ENCODE results near the gene HACD2.

The HACD2 gene

DNA sequence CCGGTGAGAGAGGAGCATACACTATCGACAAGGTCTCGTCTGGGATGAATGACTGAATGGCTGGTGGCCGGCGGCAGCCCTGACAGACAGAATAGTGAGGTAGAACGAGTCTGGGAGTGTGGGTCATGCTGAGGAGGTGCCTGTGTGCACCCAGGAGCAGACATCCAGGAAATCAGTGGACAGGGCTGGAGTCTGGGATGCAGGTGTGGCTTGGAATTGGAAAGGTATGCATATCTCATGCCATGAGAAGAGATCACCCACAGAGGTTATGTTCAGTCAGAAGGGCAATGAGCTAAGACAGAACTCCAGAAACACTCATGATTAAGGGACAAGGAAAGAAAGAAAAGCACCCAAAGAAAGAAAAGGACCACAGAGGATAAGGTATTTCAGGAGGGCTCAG lies 20.8 kb downstream of the HACD2 start:
- no peak for DNase-seq

DNA sequence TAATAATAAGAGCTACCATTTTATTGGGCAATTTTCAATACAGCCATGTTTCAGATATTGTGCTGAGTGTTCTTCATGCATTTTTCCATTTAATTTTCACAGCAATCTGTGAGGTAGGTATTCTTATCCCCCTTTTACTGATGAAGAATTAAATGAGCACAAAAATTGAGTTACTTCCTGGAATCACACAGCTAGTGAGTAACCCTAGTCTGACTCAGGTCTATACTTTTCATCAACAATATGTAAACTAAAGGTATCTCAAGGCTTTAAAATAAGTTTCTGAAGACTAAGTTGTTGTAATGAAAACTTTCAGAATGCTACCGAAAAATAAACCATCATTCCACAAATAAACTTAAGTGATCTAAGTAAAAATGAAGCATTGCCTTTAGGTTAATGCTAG lies 22.3 kb downstream of the HACD2 start:
- DNase-seq: no peak

DNA sequence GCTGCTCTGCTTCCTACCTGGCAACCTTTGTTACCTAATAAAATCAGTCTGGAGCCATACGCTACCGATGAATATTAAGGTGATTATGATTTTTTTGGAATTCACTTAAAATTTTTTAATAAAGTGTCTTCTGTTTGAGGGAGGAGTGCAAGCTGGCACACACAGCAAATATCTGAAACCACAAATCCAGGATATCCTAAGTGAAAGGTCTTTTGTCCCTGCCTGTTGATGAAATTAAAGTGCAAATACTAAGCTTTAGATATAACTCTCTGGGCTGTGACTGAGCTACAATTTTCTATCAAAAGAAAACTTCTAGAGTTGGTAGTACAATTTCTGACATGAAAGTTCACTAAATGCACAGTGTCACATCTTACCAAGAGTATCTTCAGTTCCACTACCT lies 23.7 kb downstream of the HACD2 start:
- no peak for DNase-seq

DNA sequence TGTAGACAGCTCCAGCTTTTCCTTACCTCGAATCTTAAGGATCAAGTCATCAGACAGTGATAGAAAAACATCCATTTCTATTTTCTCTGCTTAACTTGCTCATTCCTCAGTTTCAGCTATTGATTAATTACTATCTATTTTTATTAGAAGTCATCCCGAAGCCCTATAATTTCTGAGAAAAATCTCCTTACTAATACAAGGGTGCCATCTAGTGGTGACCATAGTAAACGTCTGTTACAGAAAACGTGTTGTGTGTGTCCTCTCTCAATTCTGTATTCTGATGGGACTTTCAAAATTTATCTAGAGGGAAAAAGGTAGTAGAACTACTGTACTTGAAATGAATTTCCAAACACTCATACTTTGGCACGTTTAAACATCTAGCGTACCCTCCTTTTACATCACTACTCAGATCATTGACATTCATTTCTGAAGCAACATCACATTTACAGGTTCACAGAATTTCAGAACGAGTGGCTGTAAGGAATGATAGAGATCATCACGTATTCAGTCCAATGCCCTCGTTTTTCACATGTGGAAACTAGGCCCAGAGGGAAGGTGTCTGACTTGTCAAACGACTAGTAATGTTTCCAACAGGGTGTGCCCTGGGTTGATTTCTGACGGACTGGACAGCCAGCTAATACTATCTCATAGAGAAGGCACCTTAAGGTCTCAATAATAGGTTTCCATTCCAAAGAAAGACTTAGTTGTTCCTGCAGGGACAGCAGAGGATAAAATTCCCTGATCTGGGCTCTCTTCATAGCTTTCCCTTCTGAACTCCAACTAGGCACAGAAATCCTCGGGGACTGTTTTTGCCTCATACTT lies 25.6 kb downstream of the HACD2 start:
- DNase-seq: peak; percentile 73

DNA sequence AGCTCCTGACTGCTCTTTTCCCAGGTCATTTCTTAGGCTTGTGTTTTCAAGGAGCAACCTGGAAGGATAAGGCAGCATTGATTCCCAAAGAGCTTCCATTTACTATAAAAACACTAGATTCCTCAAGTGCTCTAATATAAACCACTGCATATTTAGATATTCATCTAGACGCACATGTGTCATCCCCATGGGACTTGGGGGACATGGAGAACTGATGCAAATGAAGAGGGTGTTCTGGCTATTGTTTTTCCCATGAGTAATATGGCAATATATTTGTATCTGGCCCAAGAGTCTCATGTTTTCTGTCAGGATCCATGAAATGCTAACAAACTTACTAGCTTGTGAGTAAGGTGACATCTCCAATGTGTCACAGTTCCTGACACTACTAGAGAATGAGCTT lies 31.3 kb downstream of the HACD2 start:
- no peak for DNase-seq

DNA sequence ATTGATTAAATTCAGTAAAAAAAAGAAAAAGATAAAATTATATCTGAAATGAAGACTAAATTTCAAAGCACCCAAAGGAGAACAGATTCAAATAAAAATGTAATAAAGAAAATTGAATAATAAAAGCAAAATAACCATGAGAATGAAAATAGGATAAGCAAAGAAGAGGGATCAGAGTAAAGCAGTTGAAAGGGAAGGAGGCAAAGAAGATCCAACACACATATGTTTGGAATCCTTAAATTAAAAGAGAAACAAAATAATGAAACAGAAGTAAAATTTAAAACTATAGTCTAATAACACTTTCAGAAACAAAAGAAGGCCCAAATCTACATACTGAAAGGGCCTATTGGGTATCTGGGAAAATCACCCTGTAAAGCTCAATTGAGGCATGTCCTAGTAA lies 32.1 kb downstream of the HACD2 start:
- DNase-seq: no peak

DNA sequence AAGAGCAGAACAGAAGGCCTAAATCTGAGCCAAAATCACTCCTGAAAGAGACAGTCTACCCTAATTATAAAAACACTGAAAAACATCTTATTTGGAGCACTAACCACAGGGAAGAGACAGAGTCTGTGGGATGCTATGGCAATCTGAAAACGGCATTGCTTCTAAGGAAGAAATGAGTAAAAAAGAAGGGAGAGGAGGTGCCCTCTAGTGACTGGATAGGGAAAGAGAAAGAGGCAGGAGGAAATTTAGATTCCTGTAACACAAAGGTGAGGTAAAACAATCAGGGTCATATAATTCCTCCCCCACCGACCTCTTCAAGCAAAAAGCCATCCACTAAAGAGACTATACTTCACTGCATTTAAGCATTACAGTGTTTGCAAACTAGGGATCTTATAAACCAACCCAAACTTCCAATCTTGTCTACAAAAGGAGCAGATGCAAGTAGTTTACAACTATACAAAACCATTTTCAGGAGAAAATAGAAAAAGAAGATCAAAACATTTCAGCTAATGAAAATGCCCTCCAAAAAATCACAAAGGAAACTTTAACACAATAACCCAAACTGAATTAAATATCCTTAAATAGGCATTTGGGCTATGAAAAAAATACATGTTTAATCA lies 32.6 kb downstream of the HACD2 start:
- DNase-seq: peak; percentile 12

DNA sequence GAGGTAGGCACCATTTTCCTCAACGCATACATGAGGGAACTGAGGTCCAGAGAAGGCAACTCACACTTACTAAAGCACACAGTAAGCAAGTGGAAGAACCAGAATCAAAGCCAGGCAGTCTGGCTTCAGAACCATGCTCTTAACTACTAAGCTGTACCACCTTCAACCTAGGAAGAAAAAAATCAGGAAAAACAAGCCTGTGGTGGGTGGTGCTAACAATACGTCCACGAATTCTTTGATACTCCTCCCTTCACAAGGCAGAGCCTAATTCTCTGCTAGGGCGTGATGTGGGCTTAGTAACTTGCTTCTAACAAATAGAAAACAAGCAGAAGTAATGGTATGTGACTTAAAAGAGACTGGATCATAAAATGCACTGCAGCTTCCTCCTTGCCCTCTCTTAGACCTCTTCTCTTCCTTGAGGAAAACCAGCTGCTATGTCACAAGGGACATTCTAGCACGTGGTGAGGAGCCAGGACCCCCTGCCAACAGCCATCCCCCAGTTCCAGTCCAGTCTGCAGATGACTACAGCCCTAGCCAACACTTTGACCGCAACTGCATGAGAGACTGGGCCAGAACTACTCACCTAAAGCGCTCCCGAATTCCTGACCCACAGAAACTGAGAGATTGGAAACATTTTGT lies 36.9 kb downstream of the HACD2 start:
- DNase-seq: no peak

DNA sequence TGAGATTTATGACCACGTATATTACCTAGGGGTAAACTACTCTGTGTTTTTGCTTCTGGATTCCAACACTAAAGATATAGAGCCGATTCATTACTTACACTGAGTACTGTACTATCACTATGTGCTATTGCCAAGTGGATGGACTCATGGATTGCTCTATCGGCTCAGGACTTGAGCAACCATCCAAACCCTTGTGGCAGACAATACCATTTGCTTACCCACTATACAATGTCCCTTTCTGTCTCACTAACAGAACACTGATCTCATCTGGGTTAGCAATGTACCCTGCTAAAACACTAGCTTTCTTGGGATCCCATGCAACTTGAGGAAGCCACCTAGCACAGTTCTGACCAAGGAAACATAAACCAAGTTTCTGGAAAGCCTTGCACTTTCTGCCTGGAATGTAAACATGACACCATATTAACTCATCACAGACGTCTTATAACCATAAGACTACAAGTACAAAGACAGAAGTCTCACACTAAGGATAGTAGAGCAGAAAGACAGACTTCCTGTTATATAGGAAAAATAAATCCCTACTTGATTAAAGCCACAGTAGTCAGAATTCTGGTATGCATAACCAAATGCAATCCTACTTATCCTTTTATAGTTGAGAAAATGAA lies 38.6 kb downstream of the HACD2 start:
- no peak for DNase-seq

DNA sequence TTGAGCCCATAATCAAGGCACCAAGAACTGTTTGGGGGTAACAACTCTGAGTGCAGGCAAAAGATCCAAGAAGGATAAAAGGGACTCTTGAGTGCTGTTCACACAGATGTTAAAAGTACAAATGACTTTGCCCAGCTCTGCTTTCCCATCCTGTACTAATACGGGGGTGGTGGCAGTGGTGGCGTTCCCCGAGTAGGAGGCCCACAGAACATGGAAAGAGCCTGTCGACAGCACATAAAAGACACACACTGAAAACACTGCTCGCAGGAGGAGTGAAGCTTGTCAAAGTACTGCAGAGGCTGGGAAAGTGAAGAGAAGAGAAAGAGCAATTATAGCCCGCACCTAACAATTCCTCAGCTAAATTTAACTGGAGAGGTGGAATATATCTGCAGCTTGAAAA lies 40.9 kb downstream of the HACD2 start:
- DNase-seq: no peak

DNA sequence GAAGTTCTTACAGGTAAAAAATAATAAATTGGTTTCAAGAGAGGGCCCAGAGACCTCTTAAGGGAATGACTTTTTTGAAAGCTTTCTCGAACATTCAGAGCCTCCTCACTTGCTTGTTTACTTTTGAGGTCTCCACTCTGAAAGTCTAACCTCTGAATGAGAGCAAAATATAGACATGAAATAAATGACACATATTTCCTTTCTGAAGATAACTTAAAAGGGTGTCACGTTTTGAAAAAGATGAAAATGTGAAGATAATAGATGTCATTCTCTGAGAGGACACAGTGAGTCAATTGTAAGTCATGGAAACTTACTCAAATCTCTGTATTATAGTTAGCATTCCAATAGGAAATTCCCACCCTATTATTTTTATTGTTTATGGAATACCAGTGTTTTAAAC lies 44.6 kb downstream of the HACD2 start:
- DNase-seq: no peak

DNA sequence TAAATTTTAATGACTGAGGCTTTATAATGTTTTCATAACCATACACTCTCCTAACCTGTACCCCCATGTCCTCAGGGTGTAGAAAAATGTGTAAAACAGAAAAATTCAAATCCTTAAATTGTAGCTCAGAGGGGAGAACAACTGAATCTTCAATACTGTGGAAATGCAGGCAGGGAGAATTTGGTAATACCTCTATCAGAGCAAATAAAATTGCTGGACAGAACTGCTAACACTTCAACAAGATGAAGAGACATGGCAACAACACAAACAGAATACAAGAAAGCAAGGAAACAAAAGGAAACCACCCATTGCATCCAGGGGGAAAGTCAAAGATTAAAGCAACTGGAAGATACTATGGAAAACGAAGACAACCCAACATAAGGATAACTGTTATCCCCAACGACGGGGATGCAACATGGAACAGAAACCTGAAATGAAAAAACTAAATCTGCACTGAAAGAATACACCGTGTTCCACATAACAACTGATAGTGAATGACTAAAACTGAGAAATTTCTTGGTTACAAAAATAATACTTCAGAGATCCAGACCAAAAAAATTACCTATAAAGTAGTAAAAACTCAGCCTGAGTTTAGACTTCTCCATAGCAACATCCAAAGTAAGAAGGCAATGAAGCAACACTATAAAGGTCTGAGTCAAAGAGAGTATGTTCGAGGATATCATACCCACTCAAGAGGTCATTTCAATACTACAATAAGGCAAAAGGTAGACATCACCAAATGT lies 48.5 kb downstream of the HACD2 start:
- DNase-seq: no peak

DNA sequence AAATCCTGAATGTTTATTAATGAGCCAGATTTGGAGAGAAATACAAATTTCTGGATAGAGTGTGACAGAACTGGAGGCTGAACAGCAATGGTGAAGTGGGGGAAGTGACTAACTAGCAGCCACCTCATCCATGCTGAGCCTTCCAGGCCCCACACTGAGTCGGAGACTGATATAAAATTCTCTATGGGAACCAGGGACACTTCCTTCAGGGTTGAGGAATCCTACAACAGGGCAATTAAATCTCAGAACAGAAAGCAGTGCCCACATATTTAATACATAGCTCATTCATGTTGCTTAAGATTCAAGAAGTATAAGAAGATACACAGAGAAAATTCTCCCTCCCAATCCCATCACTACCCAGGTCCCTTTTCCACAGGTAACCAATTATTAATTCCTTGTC lies 49.3 kb downstream of the HACD2 start:
- no peak for DNase-seq

DNA sequence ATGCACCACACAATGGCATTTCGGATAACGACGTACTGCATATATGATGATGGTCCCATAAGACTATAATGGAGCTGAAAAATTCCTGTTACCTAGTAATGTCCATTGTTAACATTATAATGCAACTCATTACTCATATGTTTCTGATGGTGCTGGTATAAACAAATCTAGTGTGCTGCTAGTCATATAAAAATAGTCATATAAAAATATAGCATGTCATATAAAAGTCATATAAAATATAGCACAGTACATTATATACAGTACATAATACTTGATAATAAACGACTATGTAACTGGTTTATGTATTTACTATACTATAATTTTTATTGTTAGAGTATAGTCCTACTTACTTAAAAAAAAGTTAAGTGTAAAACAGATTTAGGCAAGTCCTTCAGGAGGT lies 50.6 kb downstream of the HACD2 start:
- DNase-seq: no peak

DNA sequence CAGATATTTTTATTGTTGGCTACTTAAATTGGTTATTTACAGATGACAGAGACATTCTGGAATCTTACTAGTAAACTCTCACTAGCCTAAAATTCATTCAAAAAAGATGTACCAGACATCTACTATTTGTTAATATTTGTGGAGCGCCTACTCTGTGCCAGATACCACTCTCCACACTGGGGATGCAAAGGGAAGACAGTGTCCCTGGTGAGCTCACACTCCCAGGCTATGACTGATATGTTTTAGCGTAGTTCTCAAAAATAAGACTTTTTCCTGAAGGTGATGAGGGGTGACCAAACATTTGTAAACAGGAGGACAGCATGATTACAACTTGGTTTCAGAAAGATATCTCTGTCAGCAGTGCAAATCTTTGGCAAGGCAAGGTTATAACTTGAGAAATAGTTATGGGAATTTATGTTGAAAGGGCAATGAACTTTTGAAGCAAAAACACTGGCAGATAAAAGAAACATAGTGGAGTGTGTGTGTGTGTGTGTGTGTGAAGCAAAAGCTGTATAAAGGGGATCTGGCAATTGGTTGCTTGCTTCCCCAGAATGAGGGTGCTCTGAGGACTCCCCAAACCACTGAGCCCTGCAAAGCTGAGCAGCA lies 51.2 kb downstream of the HACD2 start:
- no peak for DNase-seq

DNA sequence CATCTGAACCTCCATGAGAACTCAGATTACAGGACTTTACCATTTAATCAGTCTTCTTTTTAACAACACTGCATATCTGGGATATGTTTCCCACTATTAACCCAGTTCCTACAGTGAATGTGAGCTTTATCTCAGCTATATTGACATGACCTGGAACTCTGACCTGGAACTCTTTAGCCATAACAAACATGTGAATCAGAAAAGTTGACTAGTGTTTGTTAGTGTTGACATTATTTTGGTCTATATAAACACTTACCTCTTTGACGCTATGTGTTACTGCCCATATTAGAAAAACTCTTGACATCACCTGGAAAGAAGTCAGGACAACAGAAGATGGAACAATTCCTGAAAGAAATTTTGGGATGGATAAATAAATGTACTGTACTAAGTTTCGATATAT lies 56.7 kb downstream of the HACD2 start:
- DNase-seq: no peak

DNA sequence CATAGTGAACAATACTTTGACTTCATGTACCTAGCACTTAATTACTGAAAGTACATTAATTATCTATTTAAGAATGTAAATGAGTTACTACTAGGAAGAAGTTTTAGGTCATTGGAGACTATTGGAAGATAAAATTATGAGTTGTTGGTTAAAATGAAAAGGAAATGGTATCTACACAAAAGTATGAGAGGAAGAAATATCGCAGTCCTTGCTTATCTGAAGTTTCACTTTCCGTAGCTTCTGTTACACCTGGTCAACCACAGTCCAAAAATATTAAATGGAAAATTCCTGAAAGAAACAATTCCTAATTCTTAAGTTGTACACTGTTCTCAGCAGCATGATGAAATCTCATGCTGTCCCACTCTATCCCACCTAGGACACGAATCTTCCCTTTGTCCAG lies 57.8 kb downstream of the HACD2 start:
- no peak for DNase-seq

DNA sequence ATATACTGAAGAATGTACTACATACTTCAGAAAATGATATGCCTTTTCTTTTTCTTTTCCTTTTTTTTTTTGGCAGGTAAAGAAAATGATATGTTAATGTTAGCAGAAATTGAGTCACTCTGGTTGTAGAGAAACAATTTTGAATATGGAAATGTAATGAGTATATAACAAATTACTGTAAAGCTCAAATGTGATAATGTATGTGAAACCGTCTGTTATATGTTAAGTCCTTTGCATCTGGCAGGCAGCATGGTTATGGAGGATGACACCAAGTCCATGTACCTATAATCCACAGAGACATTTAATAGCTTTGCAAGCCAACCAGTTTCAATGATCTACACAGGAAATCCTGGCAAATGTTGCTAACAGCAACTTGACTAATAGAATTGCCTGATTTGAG lies 58.4 kb downstream of the HACD2 start:
- DNase-seq: no peak

DNA sequence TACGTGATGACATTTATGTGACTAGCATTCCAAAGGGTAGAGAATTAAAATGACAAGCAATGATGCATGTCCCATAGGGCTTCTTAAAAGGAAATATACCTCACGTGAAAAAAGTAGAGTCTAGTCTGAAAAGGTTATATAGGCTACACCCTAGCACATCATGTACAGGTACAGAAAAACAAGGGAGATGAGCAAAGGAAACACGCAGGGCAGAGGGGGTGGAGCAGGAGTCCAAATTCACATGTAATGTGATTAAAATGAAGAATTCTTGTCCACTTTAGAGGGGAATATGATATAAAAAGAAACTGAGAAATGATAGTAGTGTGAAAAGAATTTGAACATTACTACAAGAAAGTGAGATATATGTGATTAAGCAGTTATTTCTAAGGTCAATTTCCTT lies 59.4 kb downstream of the HACD2 start:
- no peak for DNase-seq

DNA sequence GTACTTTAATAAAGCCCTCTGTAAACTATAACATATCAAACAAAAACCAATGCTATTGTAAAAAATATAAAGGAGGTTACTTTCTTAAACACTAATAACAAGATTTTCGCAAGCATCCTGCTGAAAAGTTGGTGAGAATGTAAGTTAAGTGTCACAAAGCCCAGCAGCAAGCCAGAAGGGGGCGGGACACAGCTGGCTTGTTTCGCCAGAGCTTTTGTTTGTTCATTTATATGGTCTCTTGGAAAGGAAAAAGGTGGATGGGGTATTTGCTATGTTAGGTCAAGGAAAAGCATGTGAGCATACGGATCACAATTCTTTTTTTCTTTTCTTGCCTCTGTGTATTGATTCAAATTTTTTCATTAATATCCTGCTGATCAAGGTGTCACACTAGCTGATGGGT lies 59.9 kb downstream of the HACD2 start:
- no peak for DNase-seq

DNA sequence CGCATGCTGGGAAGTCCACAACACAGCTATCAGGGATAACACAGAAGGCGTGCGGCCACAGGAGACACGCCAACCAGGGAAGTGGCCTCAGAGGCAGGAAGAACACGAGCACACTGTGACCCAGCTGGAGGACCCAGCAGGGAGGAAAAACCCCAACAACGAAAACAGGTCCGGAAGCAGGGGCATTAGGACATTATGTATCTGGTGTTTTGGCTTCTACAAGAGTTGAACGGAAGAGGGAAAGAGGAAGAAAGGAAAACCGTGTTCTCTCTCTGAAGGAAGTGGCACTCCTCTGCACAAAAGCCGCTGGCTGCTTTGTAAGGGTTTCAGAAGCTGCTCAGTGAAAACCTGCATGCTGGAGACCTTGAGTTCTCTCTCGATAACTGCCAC lies 61.8 kb downstream of the HACD2 start:
- DNase-seq: peak; percentile 48

DNA sequence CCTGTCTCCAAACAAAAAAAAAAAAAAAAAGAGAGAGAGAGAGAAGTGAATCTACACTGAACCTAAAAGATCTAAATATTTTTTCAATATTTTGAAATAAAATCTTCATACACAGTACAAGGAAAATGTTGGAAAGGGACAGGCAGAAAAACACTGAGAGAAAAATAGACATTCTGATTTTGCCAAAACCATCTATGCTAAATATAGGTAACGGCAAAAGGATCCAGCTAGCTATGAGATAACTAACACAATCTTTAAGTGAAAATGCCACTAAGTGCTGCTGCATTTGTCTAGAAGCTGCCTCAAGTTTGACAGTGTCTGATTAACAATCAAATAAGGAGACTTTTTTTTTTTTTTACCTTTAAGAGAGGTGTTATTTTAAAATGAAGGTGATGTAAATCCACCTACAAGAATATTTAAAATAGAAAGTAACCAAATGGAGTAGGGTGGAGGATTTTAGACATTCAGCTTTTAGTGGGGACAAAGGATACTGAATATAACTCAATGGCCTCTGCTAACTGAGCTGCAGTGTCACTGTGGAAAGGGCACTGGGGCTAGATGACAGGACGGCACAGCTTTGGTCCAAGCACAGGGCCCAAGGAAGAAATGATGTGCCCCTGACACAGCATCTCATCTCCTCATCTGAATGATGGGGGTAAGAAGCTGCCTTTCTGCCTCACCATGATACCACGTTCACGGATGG lies 62.4 kb downstream of the HACD2 start:
- DNase-seq: no peak

All from suppressor macrophage treated with lipopolysaccharide for 4 hours (primary cell).